Measurements from ENCODE around the gene NOC4L. TPM values are rescaled to one million over a fixed set of nuclear protein-coding genes. Genes with fewer than 3 reads are reported as not detected.
"Not testable (repeated sequence)": the region's sequence is repeated elsewhere in the genome, so short reads cannot be mapped to it uniquely, and the experiment has no call there.

The NOC4L gene
- total RNA-seq, 1 experiment from 2014 or later = 13.4 TPM

DNA sequence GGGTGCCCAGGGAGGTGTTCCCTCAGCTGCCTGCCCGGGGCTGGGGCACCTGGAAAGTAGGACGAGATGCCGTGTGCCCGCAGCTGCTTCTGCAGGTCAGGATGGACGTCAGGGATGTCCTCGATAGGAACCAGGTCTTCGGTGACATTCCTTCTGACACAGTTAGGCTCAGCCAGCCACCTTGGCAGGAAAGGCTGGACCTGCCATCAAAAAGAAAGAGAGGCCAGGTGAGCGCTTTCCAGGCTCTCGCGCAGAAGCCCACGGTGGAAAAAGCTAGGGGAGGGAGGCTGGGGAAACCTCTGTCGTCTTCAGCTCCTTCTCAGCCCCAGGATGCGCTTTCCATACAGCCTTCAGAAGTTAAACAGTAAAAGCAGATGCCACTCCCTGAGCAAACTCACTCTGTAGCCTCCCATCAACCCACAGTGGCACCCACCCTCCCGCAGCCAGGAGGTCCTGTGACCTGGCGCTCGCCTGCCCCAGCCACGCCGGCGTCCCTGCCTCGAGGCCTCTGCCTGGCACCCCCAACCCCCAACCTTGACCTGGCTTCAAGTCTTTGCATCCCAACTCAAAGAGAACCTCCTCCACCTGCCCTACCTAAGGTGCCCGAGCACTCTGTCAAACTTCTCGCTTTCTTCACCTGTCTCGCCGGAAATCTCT, 1.4 kb upstream of the NOC4L start:
- no peak for DNase-seq (ENCODE audit: low spot score)

DNA sequence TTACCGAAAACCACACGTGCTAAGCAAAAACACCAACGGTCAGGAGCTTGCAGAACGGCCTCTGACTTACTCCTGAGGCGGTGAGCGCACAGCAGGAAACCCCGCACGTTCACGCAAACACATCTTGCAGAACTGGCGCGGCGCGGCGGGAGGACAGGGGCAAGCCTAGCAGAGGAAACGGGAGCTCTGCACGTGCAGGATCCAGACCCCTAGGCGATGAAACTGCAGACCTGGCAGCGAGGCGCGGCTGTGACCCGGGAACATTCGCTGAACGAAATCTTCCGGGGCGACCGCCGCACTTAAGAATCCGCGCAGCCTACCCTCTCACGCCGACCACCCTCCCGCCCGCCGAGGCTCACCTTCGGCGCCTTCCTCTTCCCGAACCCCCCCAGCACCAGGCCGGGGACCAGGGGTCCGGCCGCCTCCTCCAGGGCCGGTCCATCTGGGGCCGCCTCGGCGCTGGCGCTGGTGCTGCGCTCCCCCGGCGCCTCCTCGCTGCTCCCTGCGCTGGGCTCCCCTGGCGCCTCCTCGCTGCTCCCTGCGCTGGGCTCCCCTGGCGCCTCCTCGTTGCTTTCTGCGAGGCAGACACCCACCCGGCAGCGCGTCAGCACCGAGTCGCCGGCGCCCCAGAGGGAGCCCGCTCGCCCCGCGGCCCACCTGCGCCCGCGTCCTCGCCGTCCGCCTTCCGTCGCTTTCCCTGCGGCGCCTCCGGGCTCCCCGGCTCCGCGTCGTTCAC, 753 bp upstream of the NOC4L start:
- no peak for DNase-seq (ENCODE audit: low spot score)

DNA sequence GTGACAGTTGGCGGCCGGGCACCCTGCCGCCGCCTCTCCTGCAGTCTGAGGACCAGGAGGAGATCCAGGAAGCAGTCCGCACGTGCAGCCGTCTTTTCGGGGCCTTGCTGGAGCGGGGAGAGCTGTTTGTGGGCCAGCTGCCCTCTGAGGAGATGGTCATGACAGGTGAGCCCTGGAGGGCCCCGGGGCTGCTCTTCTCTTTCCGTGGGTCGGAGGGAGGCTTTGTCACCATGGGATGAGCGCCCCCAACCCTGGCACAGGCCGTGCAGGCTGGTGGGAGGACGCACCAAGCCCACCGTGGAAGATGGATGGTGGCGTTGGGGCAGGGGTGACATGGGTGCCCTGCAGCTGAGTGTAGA, 532 bp downstream of the NOC4L start:
- no peak for DNase-seq (ENCODE audit: low spot score)

DNA sequence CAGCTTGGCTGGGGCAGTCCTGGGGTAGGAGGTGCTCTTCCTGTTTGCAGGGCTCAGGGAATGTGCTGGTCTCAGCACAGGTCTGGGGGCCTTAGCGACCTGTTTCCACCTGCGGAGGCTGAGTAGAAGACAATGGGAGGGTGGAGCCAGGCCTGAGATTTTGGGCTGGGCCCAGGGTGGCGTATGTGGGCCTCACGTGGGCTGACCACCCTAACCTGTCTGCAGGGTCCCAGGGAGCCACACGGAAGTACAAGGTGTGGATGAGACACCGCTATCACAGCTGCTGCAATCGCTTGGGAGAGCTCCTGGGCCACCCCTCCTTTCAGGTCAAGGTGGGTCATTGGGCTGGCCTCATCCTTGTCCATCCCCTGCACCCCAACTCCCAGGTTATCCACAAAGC, 1.1 kb downstream of the NOC4L start:
- DNase-seq (ENCODE audit: low spot score) = no peak

DNA sequence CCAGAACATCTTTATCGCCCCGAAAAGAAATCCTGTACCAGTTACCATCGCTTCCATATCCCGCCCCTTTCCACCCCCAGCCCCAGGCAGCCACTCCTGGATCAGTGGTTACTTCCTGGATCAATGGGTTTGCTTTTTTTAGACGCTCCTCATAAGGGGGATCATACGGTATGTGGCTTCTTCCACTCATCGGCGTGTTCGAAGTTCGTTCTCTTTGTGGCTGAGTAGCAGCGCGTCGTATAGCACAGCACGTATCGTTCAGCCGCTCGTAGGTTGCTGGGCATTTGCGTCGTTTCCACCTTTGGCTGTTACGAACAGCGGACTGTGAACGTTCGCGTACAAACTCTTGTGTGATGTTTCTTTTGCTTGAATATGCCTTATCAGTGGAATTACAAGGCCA, 1.8 kb downstream of the NOC4L start:
- DNase-seq (ENCODE audit: low spot score) = no peak

DNA sequence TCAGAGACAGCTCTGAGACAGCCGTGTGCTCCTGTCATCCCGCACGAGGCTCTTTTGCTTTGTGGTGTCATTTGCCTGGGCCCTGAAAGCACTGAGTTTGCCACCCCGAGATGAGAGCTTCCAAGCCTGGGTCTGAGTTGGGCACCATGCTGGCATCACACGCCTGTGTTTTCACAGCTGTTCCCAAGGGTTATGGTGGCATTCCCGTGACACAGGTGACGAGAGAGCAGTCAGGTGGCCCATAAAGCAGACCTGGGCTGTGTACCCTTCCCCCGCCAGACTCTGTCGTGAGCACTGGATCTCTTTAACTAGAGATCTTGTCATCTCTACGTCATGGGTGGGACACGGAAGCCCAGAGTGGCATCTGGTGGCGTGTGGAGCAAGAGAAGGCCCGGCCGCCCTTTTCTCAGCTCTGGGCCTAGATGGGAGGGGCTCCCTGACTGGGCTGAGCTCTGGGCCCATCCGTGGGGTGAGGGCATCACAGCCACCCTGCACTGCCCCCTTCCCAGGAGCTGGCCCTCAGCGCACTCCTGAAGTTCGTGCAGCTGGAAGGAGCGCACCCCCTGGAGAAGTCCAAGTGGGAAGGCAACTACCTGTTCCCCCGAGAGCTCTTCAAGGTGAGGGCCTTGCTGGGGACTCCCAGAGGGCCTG, 2.6 kb downstream of the NOC4L start:
- no peak for DNase-seq (ENCODE audit: low spot score)

DNA sequence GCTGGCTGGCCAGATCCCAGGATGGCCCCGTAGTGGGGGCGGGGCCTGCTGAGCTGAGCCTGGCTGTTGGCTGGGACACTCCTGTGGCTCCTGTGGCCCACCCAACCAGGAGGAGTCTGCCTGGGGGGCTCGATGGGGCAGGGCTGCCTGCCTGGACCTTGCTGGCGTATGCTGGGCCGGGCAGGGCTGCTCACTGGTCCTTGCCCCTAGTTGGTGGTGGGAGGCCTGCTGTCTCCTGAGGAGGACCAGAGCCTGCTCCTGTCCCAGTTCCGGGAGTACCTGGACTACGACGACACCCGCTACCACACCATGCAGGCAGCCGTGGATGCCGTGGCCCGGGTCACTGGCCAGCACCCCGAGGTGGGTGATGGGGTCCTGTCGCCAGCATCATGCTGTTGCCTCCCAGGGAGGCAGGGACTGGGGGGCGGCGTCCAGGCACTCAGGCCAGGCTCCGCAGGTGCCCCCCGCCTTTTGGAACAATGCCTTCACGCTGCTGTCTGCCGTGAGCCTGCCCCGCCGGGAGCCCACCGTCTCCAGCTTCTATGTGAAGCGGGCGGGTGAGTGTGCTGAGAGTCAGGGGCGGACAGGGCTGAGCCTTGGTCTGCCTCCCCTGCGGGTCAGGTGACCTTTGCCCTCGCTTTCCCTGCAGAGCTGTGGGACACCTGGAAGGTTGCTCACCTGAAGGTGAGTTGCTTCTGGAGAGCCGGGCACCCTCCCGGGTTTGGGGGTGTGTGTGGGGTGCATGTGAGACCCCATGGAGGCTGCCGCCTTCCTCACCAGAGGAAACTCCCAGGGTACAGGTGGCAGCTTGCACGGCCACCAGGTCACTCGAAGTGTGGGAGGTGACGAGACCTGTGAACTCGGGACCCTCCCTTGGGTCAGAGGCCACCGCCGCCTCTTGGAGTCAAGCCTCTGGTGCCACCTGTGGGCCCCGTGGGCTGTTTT, 3.4 kb downstream of the NOC4L start:
- no peak for DNase-seq (ENCODE audit: low spot score)

DNA sequence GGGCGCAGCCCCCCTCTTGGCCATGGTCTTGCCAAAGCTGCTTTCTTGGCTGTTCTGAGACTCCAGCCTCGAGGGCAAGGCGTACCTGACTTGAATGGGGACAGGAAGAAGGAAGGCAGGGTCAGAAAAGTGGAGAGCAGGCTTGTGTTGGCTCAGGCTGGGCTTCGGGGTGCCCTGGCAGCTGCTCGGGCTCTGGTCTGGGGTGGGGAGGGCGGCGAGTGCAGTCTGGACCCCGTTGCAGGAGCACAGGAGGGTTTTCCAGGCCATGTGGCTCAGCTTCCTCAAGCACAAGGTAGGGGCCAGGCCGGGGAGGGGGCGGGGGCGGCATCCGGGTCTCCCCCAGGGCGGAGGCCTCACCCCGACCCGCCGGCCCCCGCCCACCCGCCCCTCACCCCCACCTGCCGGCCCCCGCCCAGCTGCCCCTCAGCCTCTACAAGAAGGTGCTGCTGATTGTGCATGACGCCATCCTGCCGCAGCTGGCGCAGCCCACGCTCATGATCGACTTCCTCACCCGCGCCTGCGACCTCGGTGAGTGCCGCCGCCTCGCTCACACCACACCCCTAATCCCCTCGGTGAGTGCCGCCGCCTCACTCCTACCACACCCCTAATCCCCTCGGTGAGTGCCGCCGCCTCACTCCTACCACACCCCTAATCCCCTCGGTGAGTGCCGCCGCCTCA, 4.2 kb downstream of the NOC4L start:
- no peak for DNase-seq (ENCODE audit: low spot score)

DNA sequence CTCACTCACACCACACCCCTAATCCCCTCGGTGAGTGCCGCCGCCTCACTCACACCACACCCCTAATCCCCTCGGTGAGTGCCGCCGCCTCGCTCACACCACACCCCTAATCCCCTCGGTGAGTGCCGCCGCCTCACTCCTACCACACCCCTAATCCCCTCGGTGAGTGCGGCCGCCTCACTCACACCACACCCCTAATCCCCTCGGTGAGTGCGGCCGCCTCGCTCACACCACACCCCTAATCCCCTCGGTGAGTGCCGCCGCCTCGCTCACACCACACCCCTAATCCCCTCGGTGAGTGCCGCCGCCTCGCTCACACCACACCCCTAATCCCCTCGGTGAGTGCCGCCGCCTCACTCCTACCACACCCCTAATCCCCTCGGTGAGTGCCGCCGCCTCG, 5.3 kb downstream of the NOC4L start:
- DNase-seq (ENCODE audit: low spot score) = not testable (repeated sequence)

DNA sequence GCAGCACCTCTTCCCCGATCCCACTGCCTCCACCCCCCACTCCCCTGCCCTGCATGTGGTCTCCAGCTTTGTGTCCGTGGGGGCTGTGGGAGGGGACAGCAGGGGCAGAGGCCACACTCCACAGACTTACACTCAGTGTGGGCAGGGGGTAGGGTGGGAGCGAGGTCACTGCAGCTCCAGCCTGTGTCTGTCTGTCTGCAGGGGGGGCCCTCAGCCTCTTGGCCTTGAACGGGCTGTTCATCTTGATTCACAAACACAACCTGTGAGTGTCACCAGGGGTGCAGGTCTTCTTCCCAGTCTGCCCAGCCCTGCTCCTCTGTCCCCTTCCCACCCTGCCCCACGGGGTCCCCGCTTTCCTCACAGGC, 6.5 kb downstream of the NOC4L start:
- DNase-seq (ENCODE audit: low spot score) = no peak

DNA sequence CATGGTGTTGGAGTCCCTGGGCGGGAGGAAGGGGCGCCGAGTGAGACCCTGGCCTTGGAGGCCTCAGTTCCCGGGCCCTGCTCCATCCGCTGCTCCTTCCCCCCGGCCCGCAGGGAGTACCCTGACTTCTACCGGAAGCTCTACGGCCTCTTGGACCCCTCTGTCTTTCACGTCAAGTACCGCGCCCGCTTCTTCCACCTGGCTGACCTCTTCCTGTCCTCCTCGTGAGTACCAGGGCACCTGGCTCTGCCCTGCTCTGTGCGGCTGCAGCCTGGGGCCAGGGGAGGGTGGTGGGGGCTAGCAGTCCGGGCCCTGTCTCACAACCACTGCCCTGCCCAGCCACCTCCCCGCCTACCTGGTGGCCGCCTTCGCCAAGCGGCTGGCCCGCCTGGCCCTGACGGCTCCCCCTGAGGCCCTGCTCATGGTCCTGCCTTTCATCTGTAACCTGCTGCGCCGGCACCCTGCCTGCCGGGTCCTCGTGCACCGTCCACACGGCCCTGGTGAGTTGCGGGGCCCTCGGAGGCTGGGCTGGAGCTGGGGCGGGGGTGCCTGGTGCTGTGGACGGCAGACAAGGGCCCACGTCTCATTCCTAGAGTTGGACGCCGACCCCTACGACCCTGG, 7.0 kb downstream of the NOC4L start:
- DNase-seq (ENCODE audit: low spot score) = no peak

DNA sequence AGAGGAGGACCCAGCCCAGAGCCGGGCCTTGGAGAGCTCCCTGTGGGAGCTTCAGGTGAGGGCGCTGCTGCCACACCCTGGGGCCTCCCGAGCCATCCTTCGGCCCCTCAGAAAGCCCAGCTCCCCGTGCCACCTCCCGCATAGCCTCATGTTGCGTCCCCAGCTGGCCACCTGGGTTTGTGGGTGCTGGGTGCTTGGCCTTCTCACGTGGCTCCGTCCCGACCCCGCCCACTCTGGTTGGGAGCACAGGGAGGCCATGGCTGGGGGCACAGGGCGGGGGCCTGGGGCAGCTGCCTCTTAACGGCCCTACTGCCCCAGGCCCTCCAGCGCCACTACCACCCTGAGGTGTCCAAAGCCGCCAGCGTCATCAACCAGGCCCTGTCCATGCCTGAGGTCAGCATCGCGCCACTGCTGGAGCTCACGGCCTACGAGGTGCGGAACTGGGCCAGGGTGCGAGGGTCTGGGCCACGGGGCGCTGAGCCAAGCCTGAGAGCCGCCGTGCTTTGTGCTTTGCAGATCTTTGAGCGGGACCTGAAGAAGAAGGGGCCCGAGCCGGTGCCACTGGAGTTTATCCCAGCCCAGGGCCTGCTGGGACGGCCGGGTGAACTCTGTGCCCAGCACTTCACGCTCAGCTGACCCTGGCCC, 7.6 kb downstream of the NOC4L start:
- no peak for DNase-seq (ENCODE audit: low spot score)

DNA sequence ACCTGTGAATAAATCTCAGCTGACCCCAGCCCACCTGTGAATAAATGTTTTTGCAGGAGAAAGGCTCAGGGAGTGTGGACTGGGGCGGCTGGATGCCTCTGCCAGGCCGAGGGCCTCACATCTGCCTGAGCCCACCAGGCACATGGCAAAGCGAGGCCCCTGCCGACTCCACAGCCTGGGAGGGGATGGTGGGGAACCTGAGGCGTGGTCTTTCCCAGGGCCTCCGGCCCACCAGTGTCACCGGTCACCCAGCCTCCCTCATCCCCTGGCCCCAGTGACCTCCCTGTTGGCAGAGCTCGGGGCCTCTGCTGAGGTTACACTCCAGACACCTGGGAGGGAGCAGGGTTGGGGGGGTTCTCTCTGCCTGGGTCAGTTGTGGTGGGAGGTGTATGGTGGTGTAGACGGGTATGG, 8.2 kb downstream of the NOC4L start:
- DNase-seq (ENCODE audit: low spot score) = no peak

DNA sequence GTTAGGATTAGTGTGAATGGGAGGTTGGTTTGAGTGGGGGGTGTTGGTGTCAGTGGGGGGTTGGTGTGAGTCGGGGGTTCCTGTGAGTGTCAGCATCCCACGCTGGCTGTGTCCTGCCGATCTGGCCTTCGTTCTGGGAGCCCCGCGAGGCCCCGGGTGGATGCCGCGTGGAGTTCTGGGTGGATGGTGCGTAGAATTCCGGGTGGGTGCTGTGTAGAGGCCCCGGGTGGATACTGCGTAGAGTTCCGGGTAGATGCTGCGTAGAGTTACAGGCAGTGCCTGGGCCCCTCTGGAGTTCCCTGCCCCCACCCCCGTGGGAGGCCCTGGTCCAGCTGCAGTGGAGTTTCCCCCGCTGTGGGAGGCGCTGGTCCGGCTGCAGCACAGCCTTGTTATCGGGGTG, 8.7 kb downstream of the NOC4L start:
- DNase-seq (ENCODE audit: low spot score) = no peak

DNA sequence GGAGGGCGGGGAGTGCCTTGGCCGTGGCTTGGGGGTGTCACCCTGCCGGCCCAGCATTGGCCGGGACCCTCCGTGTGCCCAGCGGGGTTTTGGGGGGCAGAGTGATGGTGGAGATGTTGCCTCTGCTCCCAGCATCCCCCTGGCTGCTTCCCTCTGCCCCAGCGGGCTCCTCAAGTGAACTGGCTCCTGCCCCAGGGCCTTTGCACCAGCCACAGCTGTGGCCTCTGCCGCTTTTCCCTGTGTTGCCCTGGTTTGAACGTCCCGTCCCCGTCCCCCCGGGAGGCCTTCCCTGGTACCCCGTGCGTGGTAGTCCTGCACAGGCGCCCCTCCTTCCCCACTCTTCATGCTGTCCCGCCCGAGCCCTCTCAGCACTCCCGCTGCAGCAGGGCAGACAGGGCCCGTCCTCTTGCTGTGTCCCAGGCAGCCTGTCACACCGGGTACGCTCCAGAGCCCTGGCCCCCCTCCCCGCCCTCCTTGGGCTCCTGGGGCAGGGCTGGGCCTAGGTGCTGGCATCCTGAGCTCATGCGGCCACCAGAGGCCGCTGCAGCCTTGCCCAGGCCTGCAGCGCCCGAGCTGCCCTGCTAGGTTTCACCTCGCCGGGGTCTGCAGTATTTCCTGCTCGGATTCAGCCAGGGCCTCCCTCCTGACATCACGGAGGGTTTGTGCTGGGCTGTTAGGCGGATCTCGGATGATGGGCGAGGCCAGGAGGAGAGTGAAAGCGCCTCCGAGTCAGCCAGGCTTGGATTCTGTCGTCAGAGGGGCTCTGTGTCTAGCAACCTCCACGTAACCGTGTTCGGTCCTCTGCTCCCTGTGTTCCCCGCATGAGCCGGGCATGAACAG, 9.5 kb downstream of the NOC4L start:
- DNase-seq (ENCODE audit: low spot score) = peak; percentile 53

DNA sequence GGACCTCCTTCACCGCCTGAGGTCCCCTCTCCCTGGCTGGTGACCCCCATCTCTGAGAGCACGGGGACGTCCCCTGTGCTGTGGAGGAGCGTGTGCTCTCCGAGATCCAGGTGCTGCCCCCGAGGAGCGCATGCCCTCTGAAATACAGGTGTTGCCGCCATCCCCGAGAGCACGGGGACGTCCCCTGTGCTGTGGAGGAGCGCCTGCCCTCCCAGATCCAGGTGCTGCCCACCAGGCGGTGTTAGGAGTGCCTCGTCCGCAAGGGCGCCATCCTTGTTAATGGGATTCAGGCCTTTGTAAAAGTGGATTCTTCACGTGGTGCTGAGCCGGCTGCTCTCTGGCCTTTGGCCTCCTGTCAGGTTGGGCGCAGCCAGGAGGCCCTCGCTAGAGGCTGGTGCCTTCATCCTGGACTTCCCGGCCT, 10.1 kb downstream of the NOC4L start:
- no peak for DNase-seq (ENCODE audit: low spot score)

DNA sequence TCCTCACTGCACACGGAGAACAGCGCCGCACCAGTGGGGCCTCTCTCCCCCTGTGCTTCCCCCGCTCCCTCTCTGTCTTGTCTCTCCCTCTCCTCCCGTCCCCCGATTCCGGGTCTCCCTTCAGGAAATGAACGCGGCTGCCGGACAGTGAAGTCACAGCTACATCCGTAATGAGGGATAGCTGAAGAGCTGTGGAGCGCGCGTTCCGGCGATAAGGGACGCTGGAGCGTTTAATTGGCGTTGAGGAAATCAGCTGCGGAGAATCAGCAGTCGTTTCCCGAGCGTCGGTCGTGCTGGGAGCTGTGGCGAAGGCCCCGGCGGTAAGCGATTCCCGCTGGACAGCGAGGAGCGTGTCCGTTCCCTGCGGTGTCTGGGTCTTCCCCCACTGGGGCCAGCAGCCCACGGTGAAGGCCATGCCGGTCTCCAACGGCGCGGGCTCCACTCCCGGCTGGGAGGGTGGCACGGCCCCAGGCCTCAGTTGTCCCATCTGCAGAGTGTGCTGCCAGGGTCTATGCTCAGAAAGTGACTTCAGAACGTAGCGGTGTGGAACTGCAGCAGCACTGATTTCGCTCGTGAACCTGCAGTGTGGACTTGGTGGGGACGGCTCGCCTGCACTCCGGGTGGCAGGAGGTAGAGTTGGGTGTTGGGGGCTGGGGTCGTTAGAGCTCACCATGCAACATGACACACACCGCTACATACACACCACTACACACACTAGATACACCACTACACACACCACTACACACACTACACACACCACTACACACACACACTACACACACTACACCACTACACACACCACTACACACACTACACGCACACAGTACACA, 10.9 kb downstream of the NOC4L start:
- DNase-seq (ENCODE audit: low spot score) = no peak

DNA sequence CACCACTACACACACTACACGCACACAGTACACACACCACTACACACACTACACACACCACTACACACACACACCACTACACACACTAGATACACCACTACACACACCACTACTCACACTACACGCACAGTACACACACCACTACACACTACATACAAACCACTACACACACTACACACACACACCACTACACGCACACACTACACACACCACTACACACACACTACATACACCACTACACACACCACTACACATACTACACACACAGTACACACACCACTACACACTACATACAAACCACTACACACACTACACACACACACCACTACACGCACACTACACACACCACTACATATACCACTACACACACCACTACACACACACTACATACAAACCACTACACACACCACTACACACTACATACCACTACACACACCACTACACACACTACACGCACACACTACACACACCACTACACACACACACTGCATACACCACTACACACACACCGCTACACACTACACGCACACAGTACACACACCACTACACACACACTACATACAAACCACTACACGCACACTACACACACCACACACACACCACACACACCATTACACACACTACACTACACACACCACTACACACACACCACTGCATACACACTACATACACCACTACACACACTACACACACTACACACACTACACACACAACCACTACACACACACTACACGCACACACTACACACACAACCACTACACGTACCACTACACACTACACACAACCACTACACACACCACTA, 11.7 kb downstream of the NOC4L start:
- DNase-seq (ENCODE audit: low spot score) = no peak

All from H4 (cell line).